COLO668 (cell line): ENCODE measurements around the gene DCC.

Experiments
- DNase-seq: peaks from one replicate; lab custom pipeline; 2025; ENCODE audit not compliant: unreplicated experiment; lab: John Stamatoyannopoulos, UW

DCC gene

GRCh38 chr18:52682260-52682659, 342.3 kb downstream of the DCC start:
- DNase-seq, result no peak

GRCh38 chr18:52685316-52685715, 345.3 kb downstream of the DCC start:
- no peak for DNase-seq

GRCh38 chr18:52691841-52692240, 351.8 kb downstream of the DCC start:
- no peak for DNase-seq

- DNase-seq, result no peak
Measured at GRCh38 chr18:52694804-52695203, 354.8 kb downstream of the DCC start.

- DNase-seq, result no peak
Measured at GRCh38 chr18:52700116-52700515, 360.1 kb downstream of the DCC start.

GRCh38 chr18:52700816-52701215, 360.8 kb downstream of the DCC start:
- no peak for DNase-seq

- no peak for DNase-seq
Measured at GRCh38 chr18:52701219-52701935, 361.4 kb downstream of the DCC start.

GRCh38 chr18:52715421-52715820, 375.4 kb downstream of the DCC start:
- no peak for DNase-seq

GRCh38 chr18:52715991-52716390, 376.0 kb downstream of the DCC start:
- no peak for DNase-seq

- no peak for DNase-seq
Measured at GRCh38 chr18:52716973-52717372, 377.0 kb downstream of the DCC start.

- no peak for DNase-seq
Measured at GRCh38 chr18:52722904-52723303, 382.9 kb downstream of the DCC start.

- DNase-seq, result no peak
Measured at GRCh38 chr18:52723550-52723970, 383.6 kb downstream of the DCC start.

GRCh38 chr18:52730972-52731619, 391.1 kb downstream of the DCC start:
- no peak for DNase-seq

- no peak for DNase-seq
Measured at GRCh38 chr18:52738946-52739345, 398.9 kb downstream of the DCC start.

- DNase-seq, result no peak
Measured at GRCh38 chr18:52746986-52747385, 407.0 kb downstream of the DCC start.

GRCh38 chr18:52747869-52748268, 407.9 kb downstream of the DCC start:
- DNase-seq, result no peak

GRCh38 chr18:52748343-52748742, 408.3 kb downstream of the DCC start:
- DNase-seq, result no peak

- DNase-seq, result no peak
Measured at GRCh38 chr18:52749542-52749941, 409.5 kb downstream of the DCC start.

- no peak for DNase-seq
Measured at GRCh38 chr18:52750995-52751394, 411.0 kb downstream of the DCC start.

- no peak for DNase-seq
Measured at GRCh38 chr18:52764316-52764715, 424.3 kb downstream of the DCC start.

- no peak for DNase-seq
Measured at GRCh38 chr18:52766002-52766545, 426.1 kb downstream of the DCC start.

GRCh38 chr18:52781113-52781512, 441.1 kb downstream of the DCC start:
- no peak for DNase-seq
